H9 (cell line): ENCODE data around the gene SEPHS1. TPM values are rescaled to one million over a fixed set of nuclear protein-coding genes. Genes with fewer than 3 reads are reported as not detected.

ENCODE experiments used
- DNase-seq: peaks from one replicate; pipeline ENCODE4 v3.0.0-alpha.2; 2017
- H2AFZ ChIP-seq: one replicate; pipeline ENCODE4 v1.6.1; 2013; ENCODE audit warnings: mild to moderate bottlenecking, low read length, control low read depth, moderate library complexity
- H2AK5ac ChIP-seq: 2 replicates; pipeline ENCODE4 v1.6.1; 2013; ENCODE audit warnings: low read length, control low read depth, mixed read lengths; ENCODE audit not compliant: insufficient read length
- H2BK120ac ChIP-seq: one replicate; pipeline ENCODE4 v1.6.1; 2013; ENCODE audit warnings: low read depth, mild to moderate bottlenecking, low read length, control low read depth, inconsistent platforms; ENCODE audit not compliant: poor library complexity, severe bottlenecking
- H2BK12ac ChIP-seq: 2 replicates; pipeline ENCODE4 v1.6.1; 2013; ENCODE audit warnings: low read length, control low read depth, mixed read lengths, low read depth; ENCODE audit not compliant: insufficient read length
- H2BK15ac ChIP-seq: 2 replicates; pipeline ENCODE4 v1.6.1; 2013; ENCODE audit warnings: low read depth, low read length, control low read depth
- H2BK20ac ChIP-seq: one replicate; pipeline ENCODE4 v1.6.1; 2013; ENCODE audit warnings: low read depth, mild to moderate bottlenecking, low read length, control low read depth, inconsistent platforms; ENCODE audit not compliant: poor library complexity, severe bottlenecking
- H2BK5ac ChIP-seq: 2 replicates; pipeline ENCODE4 v1.6.1; 2013; ENCODE audit warnings: low read length, control low read depth, mixed read lengths; ENCODE audit not compliant: insufficient read length
- H3K14ac ChIP-seq: 2 replicates; pipeline ENCODE4 v1.6.1; 2013; ENCODE audit warnings: low read length, control low read depth; ENCODE audit not compliant: insufficient read depth
- H3K18ac ChIP-seq: 2 replicates; pipeline ENCODE4 v1.6.1; 2013; ENCODE audit warnings: low read depth, mild to moderate bottlenecking, mixed read lengths, low read length, control low read depth; ENCODE audit not compliant: insufficient read length
- H3K23ac ChIP-seq: 2 replicates; pipeline ENCODE4 v1.6.1; 2013; ENCODE audit warnings: low read length, control low read depth, mixed read lengths, low read depth; ENCODE audit not compliant: insufficient read length
- H3K23me2 ChIP-seq: 2 replicates; pipeline ENCODE4 v1.6.1; 2013; ENCODE audit warnings: low read depth, mild to moderate bottlenecking, mixed read lengths, low read length, control low read depth; ENCODE audit not compliant: insufficient read length, poor library complexity, severe bottlenecking
- H3K27ac ChIP-seq: 2 replicates; pipeline ENCODE4 v1.5.1; 2013; ENCODE audit warnings: low read length, control low read depth, mixed read lengths, low read depth; ENCODE audit not compliant: insufficient read length
- H3K27me3 ChIP-seq: 2 replicates; pipeline ENCODE4 v1.6.1; 2013; ENCODE audit warnings: low read length, control low read depth, inconsistent platforms; ENCODE audit not compliant: insufficient read depth
- H3K4ac ChIP-seq: 2 replicates; pipeline ENCODE4 v1.6.1; 2013; ENCODE audit warnings: low read depth, mild to moderate bottlenecking, control low read depth, inconsistent platforms, low read length, moderate library complexity
- H3K4me1 ChIP-seq: 2 replicates; pipeline ENCODE4 v1.6.1; 2013; ENCODE audit warnings: low read length, control low read depth, inconsistent platforms; ENCODE audit not compliant: insufficient read depth
- H3K4me2 ChIP-seq: 2 replicates; pipeline ENCODE4 v1.6.1; 2013; ENCODE audit warnings: low read length, control low read depth, mixed read lengths; ENCODE audit not compliant: insufficient read length, insufficient read depth
- H3K56ac ChIP-seq: 2 replicates; pipeline ENCODE4 v1.6.1; 2013; ENCODE audit warnings: low read depth, mild to moderate bottlenecking, mixed read lengths, low read length, control low read depth; ENCODE audit not compliant: insufficient read length
- H3K79me1 ChIP-seq: 2 replicates; pipeline ENCODE4 v1.6.1; 2013; ENCODE audit warnings: low read depth, mild to moderate bottlenecking, moderate library complexity, low read length, control low read depth, inconsistent platforms; ENCODE audit not compliant: insufficient read depth, poor library complexity, severe bottlenecking
- H3K79me2 ChIP-seq: 2 replicates; pipeline ENCODE4 v1.6.1; 2013; ENCODE audit warnings: low read length, control low read depth, inconsistent platforms; ENCODE audit not compliant: insufficient read depth
- H3K9ac ChIP-seq: 2 replicates; pipeline ENCODE4 v1.6.1; 2013; ENCODE audit warnings: low read length, control low read depth, mixed read lengths; ENCODE audit not compliant: insufficient read length; ENCODE audit errors: extremely low read depth
- H3K9me3 ChIP-seq: one replicate; pipeline ENCODE4 v1.6.1; 2013; ENCODE audit warnings: low read depth, low read length, inconsistent platforms; ENCODE audit not compliant: control insufficient read depth
- H3T11ph ChIP-seq: one replicate; pipeline ENCODE4 v1.6.1; 2013; ENCODE audit warnings: mild to moderate bottlenecking, low read length, control low read depth, inconsistent platforms
- H4K20me1 ChIP-seq: one replicate; pipeline ENCODE4 v1.6.1; 2013; ENCODE audit not compliant: control insufficient read depth, insufficient read length, insufficient read depth
- H4K5ac ChIP-seq: 2 replicates; pipeline ENCODE4 v1.6.1; 2013; ENCODE audit warnings: low read depth, mild to moderate bottlenecking, mixed read lengths, low read length, control low read depth; ENCODE audit not compliant: insufficient read length
- H4K8ac ChIP-seq: replicated peaks from 2 replicates; pipeline ENCODE4 v1.6.1; 2013; ENCODE audit warnings: low read length, control low read depth, mixed read lengths, low read depth; ENCODE audit not compliant: insufficient read length
- H4K91ac ChIP-seq: 2 replicates; pipeline ENCODE4 v1.6.1; 2013; ENCODE audit warnings: low read depth, mild to moderate bottlenecking, moderate library complexity, mixed read lengths, low read length, control low read depth; ENCODE audit not compliant: insufficient read length
- H3K27ac Mint-ChIP-seq, 3 experiments: 2 replicates in 2 of 3; 3 replicates in 1 of 3; pipeline ENCODE4 v1.8.0; 2020 to 2021; ENCODE audit warnings: mixed read lengths in 3 of 3, mild to moderate bottlenecking in 1 of 3, moderate library complexity in 1 of 3
- H3K27me3 Mint-ChIP-seq: 2 replicates; pipeline ENCODE4 v1.8.0; 2021; ENCODE audit warnings: low read depth, mild to moderate bottlenecking, moderate library complexity, mixed read lengths
- H3K36me3 Mint-ChIP-seq, 3 experiments: 2 replicates in 2 of 3; 3 replicates in 1 of 3; pipeline ENCODE4 v1.8.0; 2020 to 2021; ENCODE audit warnings: low read depth in 3 of 3, mixed read lengths in 3 of 3; ENCODE audit not compliant: insufficient read depth in 1 of 3
- H3K4me1 Mint-ChIP-seq, 2 experiments: 2 replicates each; pipeline ENCODE4 v1.8.0; 2020; ENCODE audit warnings: mixed read lengths in 2 of 2
- H3K4me3 Mint-ChIP-seq, 2 experiments: 2 replicates in 1 of 2; 3 replicates in 1 of 2; pipeline ENCODE4 v1.8.0; 2020 to 2021; ENCODE audit warnings: mild to moderate bottlenecking in 2 of 2, mixed read lengths in 2 of 2, moderate library complexity in 1 of 2
- H3K9me3 Mint-ChIP-seq, 2 experiments: 2 replicates in 1 of 2; 3 replicates in 1 of 2; pipeline ENCODE4 v1.8.0; 2020; ENCODE audit warnings: mild to moderate bottlenecking in 2 of 2, mixed read lengths in 2 of 2, moderate library complexity in 1 of 2
- WGBS: extraction: QIAGEN DNeasy Blood & Tissue Kit; methylation state at CpG from one replicate; pipeline ENCODE4 v1.1.7; 2013; ENCODE audit warnings: missing lambda C conversion rate, low lambda C conversion rate, mixed read lengths; ENCODE audit not compliant: insufficient read length; ENCODE audit errors: extremely low coverage; 5-methylcytosine and 5-hydroxymethylcytosine counted together
- total RNA-seq: library from RNA; stranded (reverse); gene quantifications from 2 replicates; pipeline ENCODE4 v1.2.1, GENCODE V29; 2021
- TF ChIP-seq, protein P1 (sequence below): fragments of 200-600 bp; sonication (generic); conservative IDR thresholded peaks from 3 replicates; pipeline ENCODE4 v1.8.0; 2021; ENCODE audit warnings: antibody characterized with exemption, mild to moderate bottlenecking

The SEPHS1 gene
- total RNA-seq, 1 experiment from 2014 or later, result 366 TPM

GRCh38 chr10:13316635-13317311 lies 31.3 kb downstream of the SEPHS1 start:
- no peaks in the 10 kb centered on the region for H3K23me2 ChIP-seq
- H2BK5ac ChIP-seq, result no peak overlapping the region
- no peak overlapping the region for H3K14ac ChIP-seq
- H4K91ac ChIP-seq, result no peak overlapping the region
- H2AFZ ChIP-seq, result no peak overlapping the region
- no peak overlapping the region for H3K18ac ChIP-seq
- no peak overlapping the region for H3K4me2 ChIP-seq
- H2BK120ac ChIP-seq, result no peak overlapping the region
- Mint-ChIP-seq H3K27me3 (peaks cover 2% of the 10 kb centered on the region; the same call in 1 of the 2 replicates), H3K9me3 (no peaks in the 10 kb centered on the region), H3K4me1 (no peaks in the 10 kb centered on the region), H3K27ac (peak overlapping the region in 1 of 3 experiments; percentile 93; a peak in 3 of 7 replicates), H3K4me3 (no peak overlapping the region), H3K36me3 (peaks cover 20 to 45% (median 32%) of the 10 kb centered on the region in 3 experiments)
- TF ChIP-seq, protein P1, sequence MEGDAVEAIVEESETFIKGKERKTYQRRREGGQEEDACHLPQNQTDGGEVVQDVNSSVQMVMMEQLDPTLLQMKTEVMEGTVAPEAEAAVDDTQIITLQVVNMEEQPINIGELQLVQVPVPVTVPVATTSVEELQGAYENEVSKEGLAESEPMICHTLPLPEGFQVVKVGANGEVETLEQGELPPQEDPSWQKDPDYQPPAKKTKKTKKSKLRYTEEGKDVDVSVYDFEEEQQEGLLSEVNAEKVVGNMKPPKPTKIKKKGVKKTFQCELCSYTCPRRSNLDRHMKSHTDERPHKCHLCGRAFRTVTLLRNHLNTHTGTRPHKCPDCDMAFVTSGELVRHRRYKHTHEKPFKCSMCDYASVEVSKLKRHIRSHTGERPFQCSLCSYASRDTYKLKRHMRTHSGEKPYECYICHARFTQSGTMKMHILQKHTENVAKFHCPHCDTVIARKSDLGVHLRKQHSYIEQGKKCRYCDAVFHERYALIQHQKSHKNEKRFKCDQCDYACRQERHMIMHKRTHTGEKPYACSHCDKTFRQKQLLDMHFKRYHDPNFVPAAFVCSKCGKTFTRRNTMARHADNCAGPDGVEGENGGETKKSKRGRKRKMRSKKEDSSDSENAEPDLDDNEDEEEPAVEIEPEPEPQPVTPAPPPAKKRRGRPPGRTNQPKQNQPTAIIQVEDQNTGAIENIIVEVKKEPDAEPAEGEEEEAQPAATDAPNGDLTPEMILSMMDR, result no peak
- H3K9me3 ChIP-seq, result no peaks in the 10 kb centered on the region
- no peak overlapping the region for H2BK20ac ChIP-seq
- H3K56ac ChIP-seq, result no peak overlapping the region
- H4K5ac ChIP-seq, result no peak overlapping the region
- no peaks in the 10 kb centered on the region for H4K20me1 ChIP-seq
- DNase-seq, result no peak
- H3K4ac ChIP-seq, result no peak overlapping the region
- no peak overlapping the region for H2BK12ac ChIP-seq
- no peak overlapping the region for H3K27ac ChIP-seq
- H3K4me1 ChIP-seq, result no peaks in the 10 kb centered on the region
- H2BK15ac ChIP-seq, result no peak overlapping the region
- no peaks in the 10 kb centered on the region for H3K79me1 ChIP-seq
- WGBS, result 100% methylated on average over 1 of the region's 7 CpGs
- no peak overlapping the region for H2AK5ac ChIP-seq
- H3K27me3 ChIP-seq, result no peaks in the 10 kb centered on the region
- H3K79me2 ChIP-seq, result no peaks in the 10 kb centered on the region
- H3T11ph ChIP-seq, result no peak overlapping the region
- no peak overlapping the region for H3K9ac ChIP-seq
- no peak overlapping the region for H3K23ac ChIP-seq
- H4K8ac ChIP-seq, result no peak overlapping the region
